SK-N-MC (cell line): ENCODE data around the gene TUBB4B.

Experiments used
- EZH2 ChIP-seq: fragments of 200-600 bp; sonication (generic); IDR thresholded peaks from one replicate; pipeline ENCODE4 v1.6.1; 2017; ENCODE audit warnings: antibody characterized with exemption
- FOXP2 ChIP-seq: optimal IDR thresholded peaks from 2 replicates; pipeline ENCODE3; 2011; ENCODE audit warnings: mild to moderate bottlenecking, moderate library complexity; ENCODE audit not compliant: insufficient read depth; ENCODE audit errors: extremely low read length, control extremely low read depth
- POLR2AphosphoS5 ChIP-seq: IDR thresholded peaks from 2 replicates; pipeline ENCODE4 v1.6.1; 2012; ENCODE audit warnings: mild to moderate bottlenecking, low read depth, low read length, borderline replicate concordance

DNA sequence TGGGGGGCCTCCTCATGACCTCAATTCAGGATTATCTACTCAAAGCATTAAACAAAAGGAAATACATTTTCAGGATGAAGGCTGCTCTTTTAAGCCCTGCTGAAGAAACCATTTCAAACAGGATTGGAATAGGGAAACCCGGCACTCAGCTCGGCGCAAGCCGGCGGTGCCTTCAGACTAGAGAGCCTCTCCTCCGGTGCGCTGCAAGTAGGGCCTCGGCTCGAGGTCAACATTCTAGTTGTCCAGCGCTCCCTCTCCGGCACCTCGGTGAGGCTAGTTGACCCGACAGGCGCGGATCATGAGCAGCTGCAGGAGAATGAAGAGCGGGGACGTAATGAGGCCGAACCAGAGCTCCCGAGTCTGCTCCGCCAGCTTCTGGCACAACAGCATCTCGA, 36.4 kb upstream of the TUBB4B start:
- TF ChIP-seq POLR2AphosphoS5 (no peak), EZH2 (no peak), FOXP2 (no peak)
